Gastrocnemius medialis (tissue), 4 donors: ENCODE results near the gene NGDN.

Source experiments
- CTCF ChIP-seq, 5 experiments: fragments of 450-650 bp in 3 of 5; fragments of 200-600 bp in 2 of 5; sonication (generic) in 2 of 5; IDR thresholded peaks in 4 of 5; conservative IDR thresholded peaks in 1 of 5; 1 replicate in 4 of 5; 2 replicates in 1 of 5; pipeline ENCODE4 v1.5.1; 2016 to 2019; ENCODE audit warnings: antibody characterized with exemption in 5 of 5, mild to moderate bottlenecking in 3 of 5, moderate library complexity in 3 of 5
- POLR2A ChIP-seq, 2 donors: fragments of 450-650 bp; IDR thresholded peaks; one replicate each; pipeline ENCODE4 v1.6.1; 2017; ENCODE audit warnings: antibody characterized with exemption in 2 of 2, mild to moderate bottlenecking in 2 of 2, moderate library complexity in 2 of 2

- TF ChIP-seq CTCF (IDR thresholded peaks at IDR 0.05 in 4 of 5, conservative IDR thresholded peaks at IDR 0.05 in 1 of 5) (no peak), POLR2A (IDR thresholded peaks at IDR 0.05) (peak in 1 of 2 donors; percentile 13)
Measured at GRCh38 chr14:23468704-23469126, 788 bp upstream of the NGDN start.
